HG02759 (cell line): ENCODE results near the gene NFATC4.

Experiments
- ATAC-seq: cut with Tn5 transposase; IDR thresholded peaks from one replicate; pipeline ENCODE4 v1.9.1; 2021; ENCODE audit warnings: mild to moderate bottlenecking, moderate library complexity; ENCODE audit not compliant: unreplicated experiment

The NFATC4 gene

DNA sequence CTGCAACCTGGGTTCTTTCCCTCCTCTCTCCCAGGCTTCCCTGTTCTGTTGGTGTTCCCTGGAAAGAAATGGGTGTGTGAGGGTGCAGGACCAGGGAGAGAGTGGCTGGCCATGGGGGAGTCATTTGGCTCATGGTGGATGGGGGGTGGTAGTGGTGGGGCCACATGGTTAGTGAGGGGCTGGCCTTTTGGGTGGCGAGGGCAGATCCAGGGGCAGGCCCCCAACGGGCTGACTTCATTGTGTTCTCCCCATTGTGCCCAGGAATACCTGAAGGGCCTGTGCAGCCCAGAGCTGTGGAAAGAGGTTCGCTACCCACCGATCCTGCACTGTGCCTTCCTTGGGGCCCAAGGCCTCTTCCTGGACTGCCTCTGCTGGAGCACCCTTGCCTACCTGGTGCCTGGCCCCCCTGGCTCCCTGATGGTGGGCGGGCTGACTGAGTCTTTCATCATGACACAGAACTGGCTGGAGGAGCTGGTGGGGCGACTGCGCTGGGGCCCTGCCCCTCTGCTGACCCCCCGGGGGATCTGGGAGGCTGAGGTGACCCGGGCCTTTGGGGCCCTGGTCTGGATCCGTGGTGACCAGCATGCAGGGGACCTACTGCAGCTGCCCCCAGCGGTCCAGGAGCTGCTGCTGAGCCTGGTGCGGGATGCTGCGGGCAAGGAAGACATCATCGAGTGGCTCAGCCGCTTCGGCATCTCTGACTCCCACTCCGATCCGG is 39.8 kb downstream of the NFATC4 start:
- ATAC-seq: no peak

DNA sequence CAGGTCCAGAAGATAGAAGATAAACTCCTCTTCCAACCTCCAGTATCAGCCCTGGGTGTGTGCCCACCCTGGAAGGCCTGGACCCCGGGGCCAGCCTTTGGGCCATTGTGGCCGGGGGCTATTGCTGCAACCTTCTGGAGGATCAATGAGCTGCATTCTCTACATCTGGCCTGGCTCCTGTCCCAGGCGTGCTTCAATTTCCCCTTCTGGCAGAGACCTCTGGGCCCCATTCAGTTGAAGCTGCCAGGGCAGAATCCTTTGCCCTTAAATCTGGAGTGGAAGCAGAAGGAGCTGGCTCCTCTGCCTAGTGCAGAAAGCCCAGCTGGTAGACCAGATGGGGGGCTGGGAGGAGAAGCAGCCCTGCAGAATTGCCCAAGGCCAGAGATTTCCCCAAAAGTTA is 40.8 kb downstream of the NFATC4 start:
- no peak for ATAC-seq

DNA sequence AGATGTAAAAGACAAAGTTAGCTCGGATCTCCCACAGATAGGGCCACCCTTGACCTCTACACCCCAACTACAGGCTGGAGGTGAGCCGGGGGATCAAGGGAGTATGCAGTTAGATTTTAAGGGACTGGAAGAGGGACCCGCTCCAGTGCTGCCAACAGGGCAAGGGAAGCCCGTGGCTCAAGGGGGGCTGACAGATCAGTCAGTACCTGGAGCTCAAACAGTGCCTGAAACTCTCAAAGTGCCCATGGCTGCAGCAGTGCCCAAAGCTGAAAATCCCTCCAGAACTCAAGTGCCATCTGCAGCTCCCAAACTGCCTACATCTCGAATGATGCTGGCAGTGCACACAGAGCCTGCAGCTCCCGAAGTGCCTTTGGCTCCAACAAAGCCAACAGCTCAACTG is 41.2 kb downstream of the NFATC4 start:
- ATAC-seq: no peak

DNA sequence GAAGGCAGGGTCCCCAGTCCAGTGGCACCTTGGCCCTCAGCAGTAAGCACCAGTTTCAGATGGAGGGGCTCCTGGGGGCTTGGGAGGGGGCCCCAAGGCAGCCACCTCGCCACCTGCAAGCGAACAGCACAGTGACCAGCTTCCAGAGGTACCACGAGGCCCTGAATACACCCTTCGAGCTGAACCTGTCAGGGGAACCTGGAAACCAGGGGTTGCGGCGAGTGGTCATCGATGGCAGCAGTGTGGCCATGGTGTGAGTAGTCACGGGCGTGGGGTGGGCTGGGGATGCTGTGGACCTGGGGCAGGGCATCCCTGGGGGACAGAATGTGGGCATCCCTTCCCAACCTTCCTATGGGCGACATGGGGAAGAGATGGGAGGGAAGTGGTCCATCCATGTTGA is 42.0 kb downstream of the NFATC4 start:
- no peak for ATAC-seq

DNA sequence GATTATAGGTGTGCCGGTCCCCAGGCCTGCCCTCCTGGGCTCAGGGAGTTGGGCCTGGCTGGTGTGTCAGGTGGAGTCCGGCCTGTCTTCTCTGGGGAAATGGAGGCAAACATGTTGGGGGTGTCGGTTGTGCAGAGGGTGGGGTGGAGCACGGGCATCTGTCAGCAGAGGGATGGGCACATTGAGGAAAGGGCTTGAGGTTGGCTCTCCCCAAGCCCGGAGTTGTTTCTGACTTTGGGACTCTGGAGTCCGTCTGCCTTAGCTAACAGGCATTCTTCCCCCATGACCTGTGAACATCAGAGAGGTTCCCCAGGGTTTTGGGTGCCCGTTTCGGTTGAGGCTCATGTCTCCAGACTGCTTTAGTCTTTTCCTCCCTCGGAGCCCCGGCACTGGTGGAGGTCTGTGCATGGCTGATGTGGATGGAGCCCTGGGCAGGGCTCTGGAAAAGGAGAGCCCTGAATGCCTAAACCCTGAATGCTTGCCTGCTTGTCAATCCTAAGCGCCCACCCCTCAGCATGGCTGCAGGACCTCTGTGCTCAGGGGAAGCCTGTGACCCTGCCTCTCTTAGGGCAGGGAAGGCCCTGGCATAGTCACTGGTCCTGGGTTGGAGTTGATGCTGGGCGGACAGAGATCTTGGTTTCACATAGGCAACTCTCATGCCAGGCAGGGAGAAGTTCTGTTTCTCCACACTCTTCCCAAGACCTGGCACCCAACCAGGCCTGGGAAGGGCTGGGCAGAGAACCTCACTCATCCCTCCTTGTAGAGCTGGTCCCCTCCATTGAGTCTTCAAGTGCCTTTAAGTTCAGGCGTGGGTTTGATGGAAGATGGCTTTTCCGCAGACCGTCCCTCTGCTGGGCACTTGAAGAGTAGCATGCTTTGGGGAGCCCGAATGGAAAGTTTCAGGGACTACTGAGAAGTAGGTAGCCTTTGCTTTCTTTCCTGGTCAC is 43.7 kb downstream of the NFATC4 start:
- ATAC-seq: no peak

DNA sequence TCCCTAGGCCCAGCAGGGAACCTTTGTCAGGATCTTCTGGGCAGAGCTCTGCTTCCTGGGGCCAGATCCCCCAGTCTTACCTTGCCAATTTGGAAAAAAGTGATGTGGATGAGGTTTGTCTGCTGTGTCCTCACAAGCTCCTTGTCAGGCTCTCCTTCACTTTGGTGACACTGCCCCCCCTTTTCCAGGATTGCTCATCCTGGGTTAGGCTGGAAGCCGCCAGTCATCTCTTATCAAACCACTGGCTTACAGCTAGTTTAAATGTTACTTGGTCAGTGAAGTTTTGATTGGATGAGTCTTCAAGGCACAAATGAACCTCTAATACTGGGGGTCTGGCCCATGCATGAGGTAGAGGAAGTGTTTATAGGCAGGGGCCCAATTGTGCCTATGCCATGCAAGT is 46.1 kb downstream of the NFATC4 start:
- ATAC-seq: no peak

DNA sequence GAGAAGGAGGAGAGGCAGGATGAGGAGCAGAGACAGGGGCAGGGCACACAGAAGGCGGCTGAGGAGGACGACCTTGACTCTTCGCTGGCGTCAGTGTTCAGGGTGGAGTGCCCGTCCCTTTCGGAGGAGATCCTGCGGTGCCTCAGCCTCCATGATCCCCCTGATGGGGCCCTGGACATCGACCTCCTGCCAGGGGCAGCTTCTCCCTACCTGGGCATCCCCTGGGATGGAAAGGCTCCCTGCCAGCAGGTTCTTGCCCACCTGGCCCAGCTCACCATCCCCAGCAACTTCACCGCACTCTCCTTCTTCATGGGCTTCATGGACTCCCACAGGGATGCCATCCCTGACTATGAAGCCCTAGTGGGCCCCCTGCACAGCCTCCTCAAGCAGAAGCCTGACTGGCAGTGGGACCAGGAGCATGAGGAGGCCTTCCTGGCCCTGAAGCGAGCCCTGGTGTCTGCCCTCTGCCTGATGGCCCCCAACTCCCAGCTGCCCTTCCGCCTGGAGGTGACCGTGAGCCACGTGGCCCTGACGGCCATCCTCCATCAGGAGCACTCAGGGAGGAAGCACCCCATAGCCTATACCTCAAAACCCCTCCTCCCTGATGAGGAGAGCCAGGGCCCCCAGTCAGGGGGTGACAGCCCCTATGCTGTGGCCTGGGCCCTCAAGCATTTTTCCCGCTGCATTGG is 46.9 kb downstream of the NFATC4 start:
- ATAC-seq: no peak

DNA sequence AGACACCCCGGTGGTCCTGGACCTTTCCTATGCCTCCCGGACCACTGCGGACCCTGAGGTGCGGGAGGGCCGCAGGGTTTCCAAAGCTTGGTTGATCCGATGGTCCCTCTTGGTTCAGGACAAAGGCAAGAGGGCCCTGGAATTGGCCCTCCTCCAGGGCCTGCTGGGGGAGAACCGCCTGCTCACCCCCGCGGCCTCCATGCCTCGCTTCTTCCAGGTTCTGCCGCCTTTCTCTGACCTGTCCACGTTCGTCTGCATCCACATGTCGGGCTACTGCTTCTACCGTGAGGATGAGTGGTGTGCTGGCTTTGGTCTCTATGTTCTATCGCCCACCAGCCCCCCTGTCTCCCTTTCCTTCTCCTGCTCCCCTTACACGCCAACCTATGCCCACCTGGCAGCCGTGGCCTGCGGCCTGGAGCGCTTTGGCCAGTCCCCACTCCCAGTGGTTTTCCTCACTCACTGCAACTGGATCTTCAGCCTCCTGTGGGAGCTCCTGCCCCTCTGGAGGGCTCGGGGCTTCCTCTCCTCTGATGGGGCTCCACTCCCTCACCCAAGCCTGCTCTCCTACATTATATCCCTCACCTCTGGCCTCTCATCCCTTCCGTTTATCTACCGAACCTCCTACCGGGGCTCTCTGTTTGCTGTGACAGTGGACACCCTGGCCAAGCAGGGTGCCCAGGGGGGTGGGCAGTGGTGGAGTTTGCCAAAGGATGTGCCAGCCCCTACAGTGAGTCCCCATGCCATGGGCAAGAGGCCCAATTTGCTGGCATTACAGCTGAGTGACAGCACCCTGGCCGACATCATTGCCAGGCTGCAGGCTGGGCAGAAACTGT is 47.7 kb downstream of the NFATC4 start:
- no peak for ATAC-seq

DNA sequence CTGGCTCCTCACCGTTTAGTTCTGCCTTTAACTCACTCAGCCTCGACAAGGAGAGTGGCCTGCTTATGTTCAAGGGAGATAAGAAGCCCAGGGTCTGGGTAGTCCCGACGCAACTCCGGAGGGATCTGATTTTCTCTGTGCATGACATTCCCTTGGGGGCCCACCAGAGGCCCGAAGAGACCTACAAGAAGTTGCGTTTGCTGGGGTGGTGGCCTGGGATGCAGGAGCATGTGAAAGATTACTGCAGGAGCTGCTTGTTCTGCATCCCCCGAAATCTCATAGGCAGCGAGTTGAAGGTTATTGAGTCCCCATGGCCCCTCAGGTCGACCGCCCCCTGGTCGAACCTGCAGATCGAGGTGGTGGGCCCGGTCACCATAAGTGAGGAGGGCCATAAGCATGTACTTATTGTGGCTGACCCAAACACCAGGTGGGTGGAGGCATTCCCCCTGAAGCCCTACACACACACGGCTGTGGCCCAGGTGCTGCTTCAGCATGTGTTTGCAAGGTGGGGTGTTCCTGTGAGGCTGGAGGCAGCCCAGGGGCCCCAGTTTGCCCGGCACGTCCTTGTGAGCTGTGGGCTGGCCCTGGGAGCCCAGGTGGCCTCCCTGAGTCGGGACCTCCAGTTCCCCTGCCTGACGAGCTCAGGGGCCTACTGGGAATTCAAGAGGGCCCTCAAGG is 48.4 kb downstream of the NFATC4 start:
- ATAC-seq: no peak

DNA sequence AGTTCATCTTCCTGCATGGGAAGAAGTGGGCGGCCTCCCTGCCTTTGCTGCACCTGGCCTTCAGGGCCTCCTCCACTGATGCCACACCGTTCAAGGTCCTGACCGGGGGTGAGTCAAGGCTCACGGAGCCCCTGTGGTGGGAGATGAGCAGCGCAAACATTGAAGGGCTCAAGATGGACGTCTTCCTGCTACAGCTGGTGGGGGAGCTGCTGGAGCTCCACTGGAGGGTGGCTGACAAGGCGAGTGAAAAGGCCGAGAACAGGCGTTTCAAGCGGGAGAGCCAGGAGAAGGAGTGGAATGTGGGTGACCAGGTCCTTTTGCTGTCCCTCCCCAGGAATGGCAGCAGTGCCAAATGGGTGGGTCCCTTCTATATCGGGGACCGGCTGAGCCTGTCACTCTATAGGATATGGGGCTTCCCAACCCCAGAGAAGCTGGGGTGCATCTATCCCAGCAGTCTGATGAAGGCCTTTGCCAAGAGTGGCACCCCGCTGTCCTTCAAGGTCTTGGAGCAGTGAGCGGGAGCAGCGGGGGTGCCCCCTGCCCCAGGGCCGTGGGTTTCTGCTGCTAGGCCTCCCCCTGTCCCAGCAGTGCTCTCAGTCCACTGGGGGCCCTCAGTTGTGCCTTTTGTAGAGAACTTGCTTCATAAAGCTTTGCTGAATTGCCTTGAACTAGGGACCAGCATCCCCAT is 49.1 kb downstream of the NFATC4 start:
- no peak for ATAC-seq

DNA sequence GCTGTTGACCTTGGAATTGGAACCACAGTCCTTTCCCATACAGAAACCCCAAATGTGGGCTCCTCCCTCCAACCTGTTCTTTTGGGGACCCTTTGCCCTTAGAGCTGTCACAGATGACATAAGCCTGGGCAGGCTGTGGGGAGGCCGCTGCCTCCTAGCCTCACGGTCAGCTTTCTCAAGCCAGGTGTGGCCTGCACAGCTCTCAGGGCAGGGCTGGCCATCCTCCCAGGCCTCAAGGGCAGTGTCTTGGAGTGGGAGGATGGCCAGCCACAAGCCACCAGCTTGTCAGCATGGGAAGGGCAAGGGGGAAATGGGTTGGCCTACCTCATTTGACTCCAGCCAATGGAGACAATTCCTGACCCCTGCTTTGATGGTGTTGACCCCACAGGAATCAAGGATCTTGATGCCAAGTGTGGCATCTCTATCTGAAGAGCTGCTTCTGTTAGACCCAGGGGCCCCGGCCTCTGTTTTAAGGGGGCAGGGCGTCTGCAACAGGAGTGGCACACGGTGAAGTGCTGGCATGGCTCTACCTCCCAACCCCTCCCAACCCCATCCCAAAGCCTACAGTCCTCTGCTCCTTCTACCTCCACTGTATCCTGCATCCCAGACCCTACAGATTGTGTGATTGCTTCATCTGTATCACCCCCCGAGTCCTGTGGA is 50.0 kb downstream of the NFATC4 start:
- ATAC-seq: no peak

DNA sequence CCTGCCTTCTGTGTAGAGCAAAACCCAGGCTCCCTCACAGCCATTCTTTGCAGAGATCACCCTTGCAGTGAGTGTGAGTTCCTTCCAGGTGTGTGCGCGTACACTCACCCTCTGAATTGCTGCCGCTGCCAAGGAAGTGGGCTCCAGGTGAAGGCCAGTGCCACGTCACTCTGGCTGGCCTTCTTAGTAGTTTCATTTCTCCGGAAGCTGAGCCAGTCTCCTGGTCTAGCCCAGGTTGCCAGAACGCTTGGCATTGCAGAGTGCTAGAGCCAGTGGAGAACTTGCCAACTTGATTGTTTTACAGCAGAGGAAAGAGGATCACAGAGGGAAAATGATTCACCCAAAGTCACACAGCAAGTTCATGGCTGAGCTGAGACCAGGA is 50.5 kb downstream of the NFATC4 start:
- no peak for ATAC-seq

DNA sequence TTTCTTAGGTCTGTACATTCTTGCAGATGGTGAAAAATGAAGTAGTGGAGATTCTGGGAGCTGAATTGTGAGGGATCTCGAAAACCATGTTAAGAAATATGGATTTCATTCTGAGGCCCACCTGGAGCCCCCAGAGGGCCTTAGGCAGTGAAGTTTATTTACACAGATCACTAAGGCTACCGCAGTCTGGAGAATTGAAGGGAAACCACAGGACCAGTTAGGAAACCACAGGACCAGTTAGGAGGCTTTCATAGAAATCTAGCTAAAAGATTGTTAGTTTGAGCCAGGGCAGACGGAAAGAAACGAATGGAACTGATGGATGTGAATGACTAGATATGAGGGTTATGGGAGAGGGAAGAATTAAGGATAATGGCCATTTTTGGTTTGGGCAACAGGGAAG is 54.3 kb downstream of the NFATC4 start:
- no peak for ATAC-seq

DNA sequence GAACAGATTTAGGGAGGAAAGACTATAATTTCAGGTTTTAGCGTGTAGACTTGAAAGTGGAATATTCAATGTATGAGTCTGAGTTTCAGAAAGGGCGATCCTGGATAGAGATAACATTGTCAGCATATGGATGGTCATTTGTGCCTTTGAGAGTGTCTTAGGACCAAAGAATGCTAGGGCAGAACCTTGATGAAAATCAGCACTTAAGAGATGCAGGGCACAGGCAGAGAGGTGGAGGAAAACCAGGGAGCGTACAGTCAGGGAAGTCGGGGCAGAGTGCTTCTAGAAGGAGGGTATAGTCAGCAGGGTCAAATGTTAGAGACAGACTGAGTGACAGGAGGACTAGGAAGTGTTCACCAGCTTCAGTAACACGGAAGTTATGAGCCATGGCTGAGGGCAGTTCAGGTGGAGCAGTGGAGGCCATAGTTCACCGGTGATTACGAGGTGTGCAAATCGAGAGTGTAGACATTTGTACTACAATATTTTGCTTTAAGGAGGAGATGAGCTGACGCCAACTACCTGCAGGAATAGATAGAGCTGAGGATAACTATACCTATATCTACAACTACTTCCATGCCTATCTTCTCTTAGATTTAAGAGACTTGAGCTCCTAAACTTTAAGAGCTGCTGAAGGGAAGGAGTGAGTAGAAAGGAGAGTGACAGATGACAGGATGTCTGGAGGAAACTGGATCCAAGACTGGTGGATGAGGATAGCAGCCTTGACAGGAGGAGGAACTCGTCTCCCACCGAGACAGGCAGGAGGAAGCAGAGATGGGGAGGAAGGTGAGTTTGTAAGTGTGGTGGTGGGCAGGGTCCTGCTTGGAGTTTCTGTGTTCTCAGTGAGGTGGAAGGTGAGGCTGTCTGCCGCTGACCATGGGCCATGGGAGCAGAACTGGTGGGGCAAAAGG is 55.0 kb downstream of the NFATC4 start:
- no peak for ATAC-seq

DNA sequence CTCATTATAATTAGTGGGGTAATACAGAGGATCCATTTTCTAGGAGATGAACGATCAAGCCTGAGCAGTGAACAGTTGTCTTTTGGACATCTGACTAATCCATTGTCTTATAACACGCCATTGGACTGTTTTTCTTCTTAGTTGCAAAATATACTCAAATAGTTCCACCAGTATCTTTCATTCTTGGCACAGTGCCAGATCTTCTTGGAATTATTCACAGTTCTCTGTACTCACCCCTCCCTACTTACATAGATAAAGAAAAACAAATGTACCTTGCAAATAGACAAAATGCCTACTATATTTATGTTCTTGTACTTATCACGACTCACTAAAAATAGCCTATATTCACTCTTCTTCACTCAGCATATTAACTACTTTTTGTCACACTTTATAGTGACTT is 57.7 kb downstream of the NFATC4 start:
- ATAC-seq: no peak

DNA sequence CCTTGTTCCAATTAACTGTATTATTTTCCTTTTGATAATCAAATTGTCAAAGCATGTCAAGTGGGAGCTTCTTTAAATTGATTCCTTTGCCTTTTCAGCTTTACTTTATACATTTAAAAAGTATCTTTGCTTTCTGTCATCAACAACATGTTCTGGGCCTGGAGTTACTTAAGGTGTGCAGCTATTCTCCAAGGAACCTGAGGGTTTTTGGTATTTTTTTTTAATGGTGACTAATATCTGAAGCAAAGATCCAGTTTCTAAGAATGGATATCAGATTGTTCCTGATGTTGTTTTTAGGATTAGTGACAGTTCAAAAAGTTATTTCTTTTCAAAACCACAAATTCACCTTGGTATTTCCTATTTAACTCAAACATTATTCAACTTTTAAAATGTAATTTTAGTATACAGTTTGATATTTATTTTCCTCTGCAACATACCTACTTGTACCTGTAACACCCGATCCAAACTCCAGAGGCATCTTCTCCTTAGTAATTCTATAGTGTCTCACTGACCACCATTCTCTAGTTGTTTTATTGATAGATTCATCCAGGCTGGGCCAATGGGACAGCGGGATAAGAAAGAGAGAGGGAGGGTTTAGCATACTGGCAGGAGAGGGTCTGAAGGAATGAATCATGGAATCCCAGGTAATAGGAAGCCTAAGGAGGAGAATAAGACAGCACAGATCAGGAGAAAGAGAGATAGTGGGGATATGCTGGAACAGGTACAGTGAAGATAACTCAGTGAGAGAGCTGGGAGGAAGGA is 58.3 kb downstream of the NFATC4 start:
- ATAC-seq: no peak

DNA sequence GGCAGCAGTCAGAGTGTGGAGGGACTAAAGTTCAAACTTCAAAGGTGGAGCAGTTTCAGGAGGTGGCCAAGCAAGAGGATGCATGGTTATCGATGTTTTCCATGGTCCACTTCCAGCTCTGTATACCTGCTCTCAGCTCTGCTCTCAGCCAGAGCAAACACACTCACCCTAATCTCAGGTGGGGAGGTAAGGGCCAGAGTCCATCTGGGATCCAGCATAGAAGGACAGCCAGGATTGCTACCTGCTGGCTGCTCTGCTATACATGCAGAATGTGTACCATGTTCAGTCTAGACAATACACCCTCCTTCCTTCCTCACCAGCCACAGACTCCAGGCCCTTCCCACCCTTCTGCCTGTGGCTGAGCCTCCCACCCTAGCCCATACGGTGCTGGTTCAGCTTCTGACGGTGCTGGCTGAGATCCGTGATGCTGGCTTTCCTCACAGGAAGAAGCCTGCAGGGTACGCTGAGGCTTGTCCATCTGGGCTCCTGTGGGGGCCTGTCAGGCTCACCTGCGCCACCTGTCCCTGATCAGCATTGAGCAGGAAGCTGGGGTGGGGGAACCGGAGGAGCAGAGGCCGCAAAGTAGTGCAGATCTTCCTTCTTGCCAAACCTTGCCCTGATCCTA is 59.0 kb downstream of the NFATC4 start:
- no peak for ATAC-seq
